ENCODE results near the gene HEXD.

GRCh38 chr17:82390015-82390859 is 27.9 kb upstream of the HEXD start:
- TF ChIP-seq POLR2AphosphoS5 (IDR thresholded peaks at IDR 0.05; ENCODE audit: borderline replicate concordance, low read depth, low read length) (no peak), EZH2 (IDR thresholded peaks at IDR 0.05) (no peak), FOXP2 (optimal IDR thresholded peaks at IDR 0.05; ENCODE audit: control extremely low read depth, extremely low read length, insufficient read depth) (no peak)

Measured in SK-N-MC (cell line).